Retinal pigment epithelial cell (primary cell): ENCODE results near the gene FLT4.

Experiments used
- DNase-seq: peaks from one replicate; pipeline ENCODE4 v3.0.0-alpha.2; 2010; ENCODE audit warnings: low read depth
- H3K4me3 ChIP-seq: 2 replicates; pipeline ENCODE4 v1.5.1; 2011; ENCODE audit warnings: mild to moderate bottlenecking, low read length, control low read depth, moderate library complexity
- CTCF ChIP-seq: conservative IDR thresholded peaks from 2 replicates; pipeline ENCODE4 v1.5.1; 2011; ENCODE audit warnings: low read depth, low read length, control low read depth, inconsistent platforms

Gene FLT4

GRCh38 chr5:180609817-180610550 lies 39.4 kb downstream of the FLT4 start:
- no peak for TF ChIP-seq CTCF
- no peak for DNase-seq
- H3K4me3 ChIP-seq, result no peak overlapping the region

GRCh38 chr5:180609386-180609785 lies 40.0 kb downstream of the FLT4 start:
- no peak overlapping the region for H3K4me3 ChIP-seq
- DNase-seq, result no peak
- no peak for TF ChIP-seq CTCF

- DNase-seq, result no peak
- H3K4me3 ChIP-seq, result no peak overlapping the region
- TF ChIP-seq CTCF, result no peak
Observed at GRCh38 chr5:180608572-180609310, 40.7 kb downstream of the FLT4 start.

GRCh38 chr5:180607861-180608571 lies 41.4 kb downstream of the FLT4 start:
- no peak overlapping the region for H3K4me3 ChIP-seq
- no peak for DNase-seq
- no peak for TF ChIP-seq CTCF

GRCh38 chr5:180606215-180606785 lies 43.1 kb downstream of the FLT4 start:
- H3K4me3 ChIP-seq, result no peak overlapping the region
- DNase-seq, result no peak
- TF ChIP-seq CTCF, result no peak

- TF ChIP-seq CTCF, result peak; percentile 85
- peak; percentile 7 for DNase-seq
- no peak overlapping the region for H3K4me3 ChIP-seq
Observed at GRCh38 chr5:180605554-180606214, 43.7 kb downstream of the FLT4 start.
